AG10803 (cell line): Measurements from ENCODE around the gene PIEZO1.

Experiments
- DNase-seq: peaks from one replicate; pipeline ENCODE4 v3.0.0; 2010; ENCODE audit warnings: low read depth
- H3K4me3 ChIP-seq: 2 replicates; pipeline ENCODE4 v1.5.1; 2011; ENCODE audit warnings: mild to moderate bottlenecking, low read length, control low read depth
- CTCF ChIP-seq: conservative IDR thresholded peaks from 2 replicates; pipeline ENCODE4 v1.5.1; 2011; ENCODE audit warnings: mild to moderate bottlenecking, low read length, control low read depth, inconsistent platforms

Gene PIEZO1

GRCh38 chr16:88783391-88784073 lies 1.5 kb downstream of the PIEZO1 start:
- DNase-seq, result peak; percentile 47
- no peak for TF ChIP-seq CTCF
- peak overlapping the region; percentile 78 for H3K4me3 ChIP-seq

- no peak for TF ChIP-seq CTCF
- peak overlapping the region; percentile 78 for H3K4me3 ChIP-seq
- peak; percentile 71 for DNase-seq
Observed at GRCh38 chr16:88782454-88783390, 2.3 kb downstream of the PIEZO1 start.

GRCh38 chr16:88781140-88782077 lies 3.6 kb downstream of the PIEZO1 start:
- no peak for DNase-seq
- no peak overlapping the region for H3K4me3 ChIP-seq

GRCh38 chr16:88780142-88781062 lies 4.6 kb downstream of the PIEZO1 start:
- no peak for TF ChIP-seq CTCF
- no peak overlapping the region for H3K4me3 ChIP-seq
- DNase-seq, result no peak

More at GRCh38 chr16:88781140-88782077, 3.6 kb downstream of the PIEZO1 start:
- no peak for TF ChIP-seq CTCF

GRCh38 chr16:88779406-88780141 lies 5.4 kb downstream of the PIEZO1 start:
- DNase-seq, result no peak
- H3K4me3 ChIP-seq, result no peak overlapping the region
- no peak for TF ChIP-seq CTCF
